GM12878 (cell line): ENCODE measurements around the gene BCL2L12. TPM values are rescaled to one million over a fixed set of nuclear protein-coding genes. Genes with fewer than 3 reads are reported as not detected.
A peak's percentile ranks its signal among the peaks of the same experiment; 100 is the strongest.

Experiments used
- HDAC2 ChIP-seq: fragments of 200-600 bp; sonication (generic); IDR thresholded peaks from 2 replicates; pipeline ENCODE4 v1.6.1; 2017
- IKZF1 ChIP-seq: fragments of 450-650 bp; conservative IDR thresholded peaks from 2 replicates; pipeline ENCODE4 v1.6.1; 2017; ENCODE audit warnings: antibody characterized with exemption, mild to moderate bottlenecking
- KLF5 ChIP-seq: fragments of 450-650 bp; IDR thresholded peaks from 2 replicates; pipeline ENCODE4 v1.6.1; 2014; ENCODE audit warnings: mild to moderate bottlenecking; ENCODE audit not compliant: partially characterized antibody
- MTA2 ChIP-seq: fragments of 450-650 bp; IDR thresholded peaks from 2 replicates; pipeline ENCODE4 v1.6.1; 2016; ENCODE audit warnings: low read depth, mild to moderate bottlenecking, moderate library complexity
- MTA3 ChIP-seq: IDR thresholded peaks from 2 replicates; pipeline ENCODE4 v1.6.1; 2012; ENCODE audit warnings: low read length, inconsistent platforms, borderline replicate concordance
- MXI1 ChIP-seq: fragments of 150-350 bp; IDR thresholded peaks from 2 replicates; pipeline ENCODE4 v1.6.1; 2011; ENCODE audit warnings: low read depth, mild to moderate bottlenecking, inconsistent platforms, low read length, improper control_type of control experiment
- NR2F1 ChIP-seq: fragments of 450-650 bp; conservative IDR thresholded peaks from 2 replicates; pipeline ENCODE4 v1.6.1; 2017; ENCODE audit warnings: mild to moderate bottlenecking
- SKIL ChIP-seq: fragments of 450-650 bp; IDR thresholded peaks from 2 replicates; pipeline ENCODE4 v1.6.1; 2017; ENCODE audit warnings: mild to moderate bottlenecking, low read depth, inconsistent platforms; ENCODE audit not compliant: poor library complexity, severe bottlenecking
- ZBED1 ChIP-seq: IDR thresholded peaks from 2 replicates; pipeline ENCODE4 v1.6.1; 2016; ENCODE audit warnings: borderline replicate concordance
- ZBTB4 ChIP-seq: fragments of 450-650 bp; formaldehyde crosslinking; IDR thresholded peaks from 2 replicates; pipeline ENCODE4 v1.4.0; 2022; ENCODE audit warnings: mild to moderate bottlenecking, moderate library complexity
- ZBTB40 ChIP-seq: fragments of 450-650 bp; IDR thresholded peaks from 2 replicates; pipeline ENCODE4 v1.6.1; 2016; ENCODE audit warnings: mild to moderate bottlenecking, moderate library complexity, borderline replicate concordance
- ZNF592 ChIP-seq: fragments of 450-650 bp; IDR thresholded peaks from 2 replicates; pipeline ENCODE4 v1.6.1; 2017; ENCODE audit warnings: mild to moderate bottlenecking, moderate library complexity
- ZSCAN29 ChIP-seq: fragments of 450-650 bp; IDR thresholded peaks from 2 replicates; pipeline ENCODE4 v1.6.1; 2017; ENCODE audit warnings: mild to moderate bottlenecking, moderate library complexity
- polyA plus RNA-seq, 11 experiments: library from polyadenylated mRNA; depleted of rRNA in 4 of 11; unstranded in 6 of 11; stranded (reverse) in 5 of 11; fragments of >200 nt; fragmentation: Nextera tagmentation in 4 of 11; fragmentation: Illumina TruSeq in 1 of 11; extraction: Ambion mirVana in 4 of 11; extraction: Trizol in 1 of 11; gene quantifications; 1 replicate in 1 of 11; 2 replicates in 10 of 11; pipeline versions ENCODE4 v1.2.1 to v1.2.3, GENCODE V29; 2011 to 2016; ENCODE audit warnings: inconsistent platforms in 2 of 11, missing spikeins in 2 of 11, low read depth in 1 of 11
- total RNA-seq, 4 experiments: library from RNA; depleted of rRNA in 3 of 4; stranded (reverse); fragments of >200 nt in 3 of 4; fragmentation: Illumina TruSeq in 1 of 4; extraction: Trizol in 1 of 4; gene quantifications; 2 replicates each; pipeline versions ENCODE4 v1.2.1 to v1.2.3, GENCODE V29; 2013 to 2021

BCL2L12 gene
- total and polyA plus RNA-seq, 10 of the 15 experiments (the other 5 are each of a cell fraction or from before 2014, with no cell fraction given), result 1.8 to 143 (median 50.4) TPM

GRCh38 chr19:49665351-49666119 is at the start of gene BCL2L12, which contains the start of gene IRF3 (continued):
- no peak for TF ChIP-seq ZNF592
- TF ChIP-seq NR2F1, result 0 out of 2 replicates have a peak, but pooled peaks have one; percentile 14
- TF ChIP-seq ZBTB4 (CRISPR knock-in tag), result no peak
- TF ChIP-seq MTA3, result 0 out of 2 replicates have a peak, but pooled peaks have one; percentile 1
- TF ChIP-seq ZBTB40, result peak; percentile 98
- peak; percentile 11; the same call in 1 of the 2 replicates for TF ChIP-seq MTA2
- TF ChIP-seq SKIL, result no peak
- 0 out of 2 replicates have a peak, but pooled peaks have one; percentile 16 for TF ChIP-seq IKZF1
- no peak for TF ChIP-seq ZBED1
- no peak for TF ChIP-seq ZSCAN29
- TF ChIP-seq HDAC2, result no peak
- peak; percentile 64 for TF ChIP-seq MXI1
- TF ChIP-seq KLF5, result no peak
